ENCODE data around the gene SNED1.
"Not testable (repeated sequence)": the region's sequence is repeated elsewhere in the genome, so short reads cannot be mapped to it uniquely, and the experiment has no call there.

The SNED1 gene

DNA sequence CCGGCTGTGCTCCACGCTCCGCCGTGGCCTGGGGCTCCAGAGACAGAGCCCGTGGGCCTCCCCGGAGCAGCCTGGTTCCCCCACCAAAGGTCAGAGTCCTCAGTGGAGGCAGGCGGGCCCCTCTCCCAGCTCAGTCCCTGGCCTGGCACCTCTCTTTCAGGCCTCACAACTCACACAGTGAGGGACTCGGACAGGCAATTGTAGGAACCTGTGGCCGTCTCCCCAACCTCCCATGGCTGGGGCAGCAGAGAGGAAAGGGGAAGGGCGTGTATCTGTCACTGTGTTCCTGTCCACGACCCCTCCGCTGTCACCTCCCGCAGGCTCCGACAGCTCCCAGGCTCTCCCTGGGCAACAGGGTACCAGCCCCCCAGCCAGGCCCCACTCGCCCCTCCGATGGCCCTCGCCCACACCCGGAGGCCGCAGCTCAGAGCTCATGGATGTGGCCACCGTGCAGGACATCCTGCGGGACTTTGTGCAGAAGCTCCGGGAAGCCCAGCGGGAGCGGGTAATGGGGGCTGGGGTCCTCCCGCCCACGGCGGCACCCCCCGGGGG is 32.4 kb upstream of the SNED1 start:
- no peaks in the 10 kb centered on the region for H3K27me3 Mint-ChIP-seq
- H3K4me3 Mint-ChIP-seq, result no peak overlapping the region
- DNase-seq (no peak), ATAC-seq (no peak)
- H3K27ac Mint-ChIP-seq, result no peak overlapping the region
- H3K4me1 Mint-ChIP-seq, result no peaks in the 10 kb centered on the region
- peaks cover 0 to 4% of the 10 kb centered on the region in 2 donors for H3K9me3 Mint-ChIP-seq

DNA sequence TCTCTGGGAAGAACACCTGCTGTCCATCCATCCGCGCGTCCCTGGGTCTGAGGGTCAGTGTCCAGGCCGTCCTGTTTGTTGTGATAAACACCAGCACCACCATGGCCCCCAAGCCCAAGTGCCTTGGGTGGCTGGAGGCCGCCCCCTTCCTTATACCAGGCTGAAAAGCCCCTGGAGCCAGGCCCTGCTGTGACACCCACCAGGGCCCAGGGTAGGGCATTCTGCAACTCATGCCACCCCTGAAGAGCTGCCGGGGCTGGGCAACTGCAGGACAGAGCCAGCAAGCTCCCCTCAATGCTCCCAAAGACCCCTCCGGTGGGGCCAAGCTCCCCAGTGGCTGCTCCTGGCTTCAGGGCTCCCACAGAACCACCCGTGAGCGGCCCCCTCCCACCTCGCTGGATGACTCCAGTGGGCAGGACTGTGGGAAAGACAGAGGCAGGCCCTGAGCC is 31.9 kb upstream of the SNED1 start:
- no peaks in the 10 kb centered on the region for H3K27me3 Mint-ChIP-seq
- peaks cover 0 to 4% of the 10 kb centered on the region in 2 donors for H3K9me3 Mint-ChIP-seq
- no peak overlapping the region for H3K27ac Mint-ChIP-seq
- no peak overlapping the region for H3K4me3 Mint-ChIP-seq
- DNase-seq, result no peak
- no peak for ATAC-seq
- no peaks in the 10 kb centered on the region for H3K4me1 Mint-ChIP-seq

DNA sequence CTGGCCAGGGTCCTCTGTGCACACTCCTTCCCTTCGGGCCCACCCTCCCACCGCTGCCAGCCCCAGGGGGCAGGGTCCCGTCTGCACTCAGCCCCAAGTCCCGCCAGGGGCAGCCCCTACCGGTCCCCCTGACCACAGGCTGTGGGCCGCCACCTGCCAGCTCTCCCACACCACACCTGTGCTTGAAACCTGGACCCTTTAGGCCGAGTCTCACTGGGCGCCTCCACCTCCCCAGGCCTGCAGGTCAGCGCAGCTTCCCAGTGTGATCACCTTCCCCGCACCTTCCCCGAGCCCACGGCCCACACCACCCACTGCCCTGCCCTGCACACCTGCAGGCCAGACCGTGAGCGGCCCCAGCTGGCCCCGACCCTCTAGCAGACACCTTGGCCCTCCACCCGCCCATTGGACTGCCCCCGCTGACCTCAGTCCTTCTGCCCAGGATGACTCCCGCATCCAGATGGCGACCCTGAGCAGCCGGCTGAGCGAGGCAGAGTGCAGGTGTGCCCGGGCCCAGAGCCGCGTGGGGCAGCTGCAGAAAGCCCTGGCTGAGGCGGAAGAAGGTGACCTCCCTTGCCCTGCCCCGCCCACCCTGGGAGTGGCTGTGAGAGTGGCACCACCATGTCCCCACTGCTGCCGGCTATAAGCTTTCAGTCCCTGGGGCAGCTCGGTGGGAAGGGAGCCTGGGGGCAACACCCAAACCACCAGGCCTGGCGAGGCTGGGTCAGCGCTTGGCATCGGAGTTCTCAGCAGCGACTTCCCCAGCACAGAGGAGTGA is 31.3 kb upstream of the SNED1 start:
- peaks cover 0 to 4% of the 10 kb centered on the region in 2 donors for H3K9me3 Mint-ChIP-seq
- ATAC-seq, result peak; percentile 14
- H3K27me3 Mint-ChIP-seq, result no peaks in the 10 kb centered on the region
- H3K27ac Mint-ChIP-seq, result no peak overlapping the region
- no peaks in the 10 kb centered on the region for H3K4me1 Mint-ChIP-seq
- DNase-seq, result no peak
- H3K4me3 Mint-ChIP-seq, result no peak overlapping the region

DNA sequence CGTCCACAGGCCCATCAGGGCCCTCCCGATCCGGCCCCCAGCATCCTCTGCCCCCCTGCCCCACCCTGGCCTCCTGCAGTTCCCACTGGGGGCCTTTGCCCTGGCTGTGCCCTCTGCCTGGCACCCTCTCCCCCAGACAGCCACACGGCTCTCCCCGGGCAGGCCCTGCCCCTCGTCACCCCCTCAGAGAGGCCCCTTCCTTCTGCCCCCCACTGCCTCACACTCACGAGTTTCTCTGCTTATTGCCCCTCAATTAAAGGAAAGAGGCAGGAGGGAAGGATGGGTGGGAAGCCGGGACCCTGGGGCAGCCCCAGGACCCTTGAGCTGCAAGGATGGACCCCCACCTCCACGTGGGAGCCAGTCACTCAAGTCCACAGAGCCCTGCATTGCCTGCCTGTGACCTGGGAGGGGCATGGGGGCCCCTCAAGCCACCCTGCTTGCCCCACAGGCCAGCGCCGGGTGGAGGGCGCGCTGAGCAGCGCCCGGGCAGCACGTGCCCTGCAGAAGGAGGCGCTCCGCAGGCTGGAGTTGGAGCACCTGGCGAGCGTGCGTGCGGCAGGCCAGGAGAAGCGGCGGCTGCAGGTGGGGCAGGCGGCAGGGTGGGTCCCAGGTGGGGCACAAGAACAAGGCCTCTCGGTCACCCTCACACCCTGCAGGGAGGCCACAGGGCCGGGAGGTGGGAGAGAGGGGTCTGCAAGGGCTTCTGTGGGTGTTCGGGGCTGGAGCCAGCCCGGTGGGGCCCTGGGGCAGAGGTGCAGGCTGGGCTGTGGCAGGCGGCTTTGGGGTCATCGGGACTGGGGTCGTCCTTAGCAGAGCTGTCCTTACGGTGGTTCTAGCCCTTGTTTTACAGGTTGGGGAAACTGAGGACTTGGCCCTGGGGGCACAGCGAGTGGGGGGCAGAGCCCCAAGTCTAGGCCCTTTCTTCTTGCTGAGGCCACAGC is 30.5 kb upstream of the SNED1 start:
- Mint-ChIP-seq H3K4me3 (no peak overlapping the region), H3K9me3 (peaks cover 0 to 4% of the 10 kb centered on the region in 2 donors)

DNA sequence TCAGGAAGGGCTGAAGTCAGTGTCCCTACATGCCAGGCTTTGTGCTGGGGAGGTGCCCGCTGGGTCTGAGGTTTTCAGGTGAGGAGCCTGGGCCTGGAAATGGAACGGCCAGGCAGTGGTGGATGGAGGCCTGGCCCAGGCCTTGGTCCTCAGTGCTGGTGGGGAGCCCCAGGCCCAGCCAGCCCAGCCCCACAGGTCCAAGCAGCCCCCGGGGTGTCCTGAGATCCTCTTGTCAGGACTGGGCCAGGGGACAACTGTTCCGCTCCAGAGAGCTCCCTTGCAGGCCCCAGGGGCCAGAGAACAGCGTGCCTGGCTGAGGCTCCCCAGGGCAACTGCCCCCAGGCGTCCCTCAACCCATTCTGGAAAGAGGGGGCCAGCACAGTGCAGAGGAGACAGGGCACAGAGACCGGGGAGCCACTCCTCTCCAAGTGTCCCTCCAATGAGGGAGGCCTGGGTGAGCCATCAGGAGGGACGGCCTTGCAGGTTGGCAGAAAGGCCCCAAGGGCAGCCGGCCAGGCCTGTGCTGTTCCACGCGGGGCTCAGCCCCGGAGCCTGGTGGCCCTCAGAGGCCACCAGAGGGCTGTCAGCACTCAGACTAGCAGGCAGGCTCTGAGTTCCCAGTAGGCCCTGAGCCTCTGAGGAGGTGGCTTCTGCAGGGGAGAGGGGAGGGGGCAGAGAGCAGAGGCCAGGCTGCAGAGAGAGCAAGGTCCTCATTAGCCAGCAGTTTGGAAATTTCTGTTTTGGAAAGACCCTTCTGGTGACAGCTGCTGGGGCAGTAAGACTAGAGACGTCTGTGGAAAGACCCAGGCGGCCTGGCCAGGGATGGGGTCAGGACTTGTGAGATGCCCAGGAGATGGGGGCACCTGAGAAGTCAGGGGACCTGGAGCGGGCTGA is 29.4 kb upstream of the SNED1 start:
- H3K9me3 Mint-ChIP-seq, result peaks cover 0 to 4% of the 10 kb centered on the region in 2 donors
- DNase-seq (no peak), ATAC-seq (peak; percentile 8)
- peak overlapping the region in 1 of 2 donors; percentile 57 for H3K27ac Mint-ChIP-seq
- no peaks in the 10 kb centered on the region for H3K27me3 Mint-ChIP-seq
- no peak overlapping the region for H3K4me3 Mint-ChIP-seq
- H3K4me1 Mint-ChIP-seq, result no peaks in the 10 kb centered on the region

More for the DNA sequence above, 30.5 kb upstream of the SNED1 start:
- DNase-seq, result no peak
- peak; percentile 18 for ATAC-seq
- H3K4me1 Mint-ChIP-seq, result no peaks in the 10 kb centered on the region
- no peak overlapping the region for H3K27ac Mint-ChIP-seq
- H3K27me3 Mint-ChIP-seq, result no peaks in the 10 kb centered on the region

DNA sequence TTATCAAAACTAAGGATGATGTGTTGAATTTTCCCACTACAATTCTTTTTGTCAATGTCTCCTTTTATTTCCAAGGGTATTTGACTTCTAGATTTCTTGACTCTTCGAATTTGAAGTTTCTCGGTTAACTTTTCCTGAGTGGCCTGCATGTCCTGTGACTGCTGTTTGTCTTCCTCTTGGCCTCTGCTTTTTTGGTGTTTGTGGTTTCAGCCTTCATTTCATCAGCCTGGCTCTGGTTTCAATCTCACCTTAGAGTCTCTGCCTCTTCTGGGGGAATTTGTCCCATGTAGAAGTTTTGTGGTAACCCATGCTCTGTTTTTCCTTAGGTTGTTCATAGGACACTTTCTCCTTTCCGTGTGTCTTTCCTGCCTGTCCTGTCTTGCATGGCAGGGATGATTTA is 28.3 kb upstream of the SNED1 start:
- H3K27me3 Mint-ChIP-seq, result peaks cover 8% of the 10 kb centered on the region
- H3K9me3 Mint-ChIP-seq, result peaks cover 0 to 4% of the 10 kb centered on the region in 2 donors
- ATAC-seq, result no peak
- peaks cover 7% of the 10 kb centered on the region for H3K4me1 Mint-ChIP-seq
- H3K27ac Mint-ChIP-seq, result peak overlapping the region in 1 of 2 donors; percentile 34
- DNase-seq, result no peak
- no peak overlapping the region for H3K4me3 Mint-ChIP-seq

DNA sequence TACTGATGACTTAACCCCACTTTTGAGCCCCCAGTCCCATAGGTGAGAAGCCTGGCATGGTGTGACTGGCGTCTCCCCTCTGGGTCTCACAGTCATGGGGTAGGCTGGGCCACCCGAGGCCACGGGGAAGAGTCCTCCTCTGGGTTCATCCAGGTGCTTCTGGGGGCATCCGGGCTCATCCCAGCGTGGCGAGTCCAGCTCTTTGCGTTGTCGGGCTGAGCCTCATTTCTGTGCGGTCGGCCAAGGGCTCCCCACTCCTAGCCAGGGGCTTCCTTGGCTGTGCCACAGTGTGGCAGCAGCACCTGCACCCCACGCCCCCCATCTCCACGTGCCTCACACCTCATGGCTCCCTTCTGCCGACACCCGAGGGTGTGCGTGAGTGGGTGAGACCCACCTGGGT is 27.6 kb upstream of the SNED1 start:
- ATAC-seq (no peak), DNase-seq (no peak)
- Mint-ChIP-seq H3K9me3 (peaks cover 0 to 4% of the 10 kb centered on the region in 2 donors), H3K4me3 (no peak overlapping the region), H3K4me1 (peaks cover 8% of the 10 kb centered on the region), H3K27me3 (peaks cover 12% of the 10 kb centered on the region), H3K27ac (peak overlapping the region in 1 of 2 donors; percentile 64)

DNA sequence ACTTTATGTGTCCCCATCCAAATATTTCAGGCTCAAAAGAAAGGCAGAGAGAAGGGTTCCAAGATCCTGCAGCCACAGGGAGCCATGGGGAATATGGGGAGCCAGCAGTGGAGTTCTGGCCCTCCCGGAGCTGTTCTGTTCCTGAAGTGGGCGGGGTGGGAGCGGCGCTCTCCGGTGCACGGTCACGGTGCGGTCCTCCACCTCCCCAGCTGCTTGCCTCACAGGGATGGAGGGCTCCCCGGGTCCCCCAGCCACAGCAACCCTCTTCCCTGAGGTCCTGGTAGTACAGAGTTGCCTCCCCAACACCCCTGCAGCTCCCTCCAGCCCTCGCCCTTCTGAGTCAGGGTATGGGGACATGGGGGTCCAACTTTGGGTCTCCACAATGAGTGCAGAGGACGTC is 26.2 kb upstream of the SNED1 start:
- peaks cover 12% of the 10 kb centered on the region for H3K27me3 Mint-ChIP-seq
- H3K4me1 Mint-ChIP-seq, result peaks cover 8% of the 10 kb centered on the region
- ATAC-seq, result no peak
- no peak overlapping the region for H3K4me3 Mint-ChIP-seq
- H3K9me3 Mint-ChIP-seq, result peaks cover 0 to 4% of the 10 kb centered on the region in 2 donors
- DNase-seq, result no peak
- no peak overlapping the region for H3K27ac Mint-ChIP-seq

DNA sequence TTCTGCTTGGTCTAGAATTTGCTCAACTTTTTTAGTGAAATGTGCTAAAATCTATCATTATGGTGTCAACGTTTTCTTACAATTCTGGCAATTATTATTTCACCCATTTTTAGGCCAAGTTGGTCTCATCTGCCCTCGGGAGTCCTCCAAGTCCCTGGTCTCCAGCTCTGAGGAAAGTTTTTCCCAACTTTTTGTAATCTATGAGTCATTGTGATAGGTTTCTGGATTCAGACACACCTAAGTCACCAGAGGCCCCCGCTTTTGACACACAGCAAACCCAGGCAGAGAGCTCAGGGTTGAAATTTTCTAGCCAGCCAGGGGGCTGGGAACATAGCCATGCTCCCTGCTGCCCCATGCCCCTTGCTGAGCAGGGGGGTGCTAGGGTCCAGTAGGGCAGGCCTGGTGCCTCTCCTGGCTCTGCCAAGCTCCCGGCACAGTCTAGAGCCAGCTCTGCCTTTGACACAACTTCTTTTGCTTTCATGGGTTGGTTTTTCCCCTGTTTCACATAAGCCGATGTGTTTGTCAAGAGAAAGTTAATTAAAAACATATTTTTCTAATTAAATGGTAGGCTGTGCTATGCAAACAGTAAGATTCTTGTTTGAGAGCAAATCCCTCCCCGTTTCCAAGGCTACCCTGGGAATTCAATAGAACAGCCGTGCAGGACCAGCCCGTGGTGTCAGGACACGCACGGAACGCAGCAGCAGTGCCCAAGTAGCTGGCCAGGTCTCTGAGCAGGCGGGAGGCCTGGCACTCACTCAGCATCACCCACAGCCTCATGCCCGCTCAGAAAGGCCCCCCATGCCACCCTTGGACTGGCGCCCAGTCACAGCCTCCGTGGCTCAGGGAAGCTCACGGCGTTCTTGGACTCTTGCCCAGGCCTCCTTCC is 25.5 kb upstream of the SNED1 start:
- no peak overlapping the region for H3K27ac Mint-ChIP-seq
- H3K9me3 Mint-ChIP-seq, result peaks cover 0 to 4% of the 10 kb centered on the region in 2 donors
- peaks cover 12% of the 10 kb centered on the region for H3K27me3 Mint-ChIP-seq
- H3K4me3 Mint-ChIP-seq, result no peak overlapping the region
- ATAC-seq (no peak), DNase-seq (no peak)
- peaks cover 8% of the 10 kb centered on the region for H3K4me1 Mint-ChIP-seq

DNA sequence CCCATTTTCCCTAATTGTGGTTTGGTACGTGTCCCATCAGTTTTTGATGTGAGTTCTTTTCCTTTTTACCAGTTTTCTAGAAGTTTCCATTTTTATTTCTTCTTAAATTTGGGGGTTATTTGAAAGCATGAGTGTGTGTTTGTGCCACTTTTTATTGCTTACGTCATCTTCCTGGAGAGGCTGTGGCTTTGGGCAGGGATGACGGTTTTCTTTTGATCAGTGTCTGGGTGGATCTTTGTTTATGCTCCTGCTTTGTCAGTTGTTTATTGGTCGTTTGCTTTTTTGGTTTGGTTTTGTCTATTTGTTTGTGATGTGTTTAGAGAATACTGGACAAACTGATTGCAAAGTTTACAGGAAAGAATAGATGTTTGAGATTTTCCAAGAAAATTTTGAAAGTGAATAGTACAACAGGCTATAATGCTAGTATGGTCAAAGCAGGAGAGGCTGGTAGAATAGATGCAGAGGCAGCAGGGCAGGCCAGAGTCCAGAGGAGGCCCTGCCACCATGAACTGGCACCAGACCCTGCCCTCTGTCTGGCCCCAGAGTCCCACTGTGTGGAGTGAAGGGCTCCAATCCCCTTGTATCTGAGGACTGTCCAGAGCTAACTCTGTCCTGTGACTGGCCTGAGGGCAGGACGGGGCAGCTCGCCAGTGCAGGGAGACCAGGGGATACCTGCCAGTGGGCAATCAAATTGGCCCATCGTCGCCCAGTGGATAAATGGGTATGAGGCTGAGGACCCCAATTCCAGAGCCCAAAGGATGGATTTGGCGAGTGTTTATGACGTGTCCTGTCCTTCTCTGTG is 23.4 kb upstream of the SNED1 start:
- Mint-ChIP-seq H3K4me1 (peaks cover 8% of the 10 kb centered on the region), H3K9me3 (peaks cover 0 to 4% of the 10 kb centered on the region in 2 donors), H3K27me3 (peaks cover 12% of the 10 kb centered on the region), H3K4me3 (no peak overlapping the region), H3K27ac (peak overlapping the region in 1 of 2 donors; percentile 78)
- ATAC-seq, result no peak
- no peak for DNase-seq

DNA sequence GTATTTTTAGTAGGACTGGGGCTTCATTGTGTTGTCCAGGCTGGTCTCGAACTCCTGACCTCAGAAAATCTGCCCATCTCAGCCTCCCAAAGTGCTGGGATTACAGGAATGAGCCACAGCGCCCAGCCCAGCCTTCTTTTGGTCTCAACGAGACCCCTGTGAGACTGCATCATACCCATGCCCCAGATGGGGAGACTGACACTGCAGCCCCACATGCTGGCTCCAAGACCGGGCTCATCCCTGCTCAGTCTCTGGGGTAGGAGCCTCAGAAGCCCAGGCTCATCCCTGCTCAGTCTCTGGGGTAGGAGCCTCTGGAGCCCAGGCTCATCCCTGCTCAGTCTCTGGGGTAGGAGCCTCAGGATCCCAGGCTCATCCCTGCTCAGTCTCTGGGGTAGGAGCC is 22.5 kb upstream of the SNED1 start:
- not testable (repeated sequence) for H3K27ac Mint-ChIP-seq, ATAC-seq, H3K4me1 Mint-ChIP-seq, H3K9me3 Mint-ChIP-seq, DNase-seq, H3K4me3 Mint-ChIP-seq
- H3K27me3 Mint-ChIP-seq, result peaks cover 12% of the 10 kb centered on the region

DNA sequence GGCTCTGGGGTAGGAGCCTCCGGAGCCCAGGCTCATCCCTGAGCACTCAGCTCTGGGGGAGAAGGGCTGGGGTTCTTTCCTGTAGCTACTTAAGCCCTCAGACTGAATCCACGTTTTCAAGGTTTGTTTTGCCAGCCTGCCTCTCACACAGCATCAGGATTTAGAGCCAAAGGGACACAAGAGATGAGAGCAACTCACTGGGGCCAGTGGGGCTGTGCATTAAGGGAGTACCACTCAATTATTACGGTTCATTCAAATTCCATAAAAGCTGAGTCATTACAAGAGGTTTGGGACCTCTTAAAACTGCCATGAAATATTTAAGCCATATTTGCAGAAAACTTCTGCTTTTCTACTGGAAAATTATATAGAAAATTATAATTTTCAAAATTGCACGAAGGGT is 17.1 kb upstream of the SNED1 start:
- DNase-seq, result no peak
- H3K9me3 Mint-ChIP-seq, result no peaks in the 10 kb centered on the region

More for the DNA sequence above, 17.1 kb upstream of the SNED1 start:
- ATAC-seq, result no peak
- peaks cover 14% of the 10 kb centered on the region for H3K4me1 Mint-ChIP-seq
- H3K27me3 Mint-ChIP-seq, result peaks cover 6% of the 10 kb centered on the region
- H3K27ac Mint-ChIP-seq, result no peak overlapping the region
- no peak overlapping the region for H3K4me3 Mint-ChIP-seq
